Measurements from ENCODE around the gene LDLRAD3.

LDLRAD3 gene

DNA sequence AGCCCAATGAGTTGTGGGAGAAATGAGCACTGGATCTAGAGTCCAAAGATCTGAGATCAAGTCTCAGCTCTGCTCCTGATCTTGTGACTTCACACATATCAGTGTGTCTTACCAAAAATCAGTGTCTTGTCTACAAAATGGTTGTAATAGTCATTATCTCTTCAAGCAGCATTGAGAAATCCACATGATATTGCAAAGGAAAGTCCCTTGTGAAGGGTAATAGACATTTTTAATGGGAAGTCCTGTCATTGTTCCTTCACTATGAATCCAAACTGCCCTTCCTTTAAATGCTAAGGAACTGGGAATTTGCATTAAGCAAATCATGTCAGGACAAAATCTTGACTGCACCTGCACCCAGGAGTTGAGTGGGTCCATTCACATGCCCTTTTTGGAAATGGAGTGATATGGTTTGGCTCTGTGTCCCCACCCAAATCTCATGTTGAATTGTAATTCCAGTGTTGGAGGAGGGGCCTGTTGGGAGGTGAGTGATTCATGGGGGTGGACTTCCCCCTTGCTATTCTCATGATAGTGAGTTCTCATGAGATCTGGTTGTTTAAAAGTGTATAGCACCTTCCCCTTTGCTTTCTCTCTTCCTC, 294.3 kb downstream of the LDLRAD3 start:
- no peak for DNase-seq (ENCODE audit: low read depth in 2 of 2)

- no peak for DNase-seq (ENCODE audit: low read depth in 2 of 2)
Measured at GRCh38 chr11:36238881-36239280, 295.0 kb downstream of the LDLRAD3 start.

GRCh38 chr11:36239636-36240035, 295.8 kb downstream of the LDLRAD3 start:
- no peak for DNase-seq (ENCODE audit: low read depth in 2 of 2)

DNA sequence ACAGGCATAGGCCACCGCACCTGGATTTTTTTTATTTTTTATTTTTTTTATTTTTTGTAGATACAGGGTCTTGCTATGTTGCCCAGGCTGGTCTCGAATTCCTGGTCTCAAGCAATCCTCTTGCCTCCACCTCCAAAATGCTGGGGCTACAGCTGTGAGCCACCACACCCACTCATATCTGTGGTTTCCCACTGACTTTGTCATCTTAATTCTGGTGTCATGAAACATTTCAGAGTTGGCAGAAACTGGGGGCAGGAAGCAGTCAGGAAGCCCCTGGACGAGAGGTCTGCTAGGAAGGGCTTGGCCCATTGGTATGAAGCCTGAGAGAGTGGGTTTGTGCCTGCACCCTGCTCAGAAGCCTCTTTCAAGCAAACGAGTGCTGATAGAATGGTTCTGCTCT, 296.3 kb downstream of the LDLRAD3 start:
- no peak for DNase-seq (ENCODE audit: low read depth in 2 of 2)

- no peak for DNase-seq (ENCODE audit: low read depth in 2 of 2)
Measured at GRCh38 chr11:36240801-36241200, 296.9 kb downstream of the LDLRAD3 start.

- no peak for DNase-seq (ENCODE audit: low read depth in 2 of 2)
Measured at GRCh38 chr11:36241497-36241896, 297.6 kb downstream of the LDLRAD3 start.

DNA sequence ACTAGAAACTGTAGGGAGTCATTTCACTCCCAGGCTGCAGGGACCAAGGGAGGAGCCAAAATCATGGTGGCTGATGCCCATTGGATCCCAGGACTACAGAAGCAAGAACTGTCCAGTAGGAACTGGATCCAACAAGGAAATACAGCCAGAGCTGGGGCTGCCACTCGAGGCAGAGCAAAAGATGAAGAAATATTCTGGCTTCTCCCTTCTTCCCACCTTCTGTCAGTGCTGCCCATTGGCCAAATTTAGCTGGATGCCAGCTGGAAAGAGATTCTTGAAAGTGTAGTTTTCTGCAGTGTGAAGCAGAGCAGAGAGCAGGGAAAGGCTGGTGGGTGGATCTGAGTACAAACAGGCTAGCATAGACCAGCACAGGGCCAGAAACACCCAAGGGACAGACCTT, 299.8 kb downstream of the LDLRAD3 start:
- DNase-seq (ENCODE audit: low read depth in 2 of 2), result no peak

GRCh38 chr11:36247493-36247892, 303.6 kb downstream of the LDLRAD3 start:
- no peak for DNase-seq (ENCODE audit: low read depth in 2 of 2)

GRCh38 chr11:36248436-36248835, 304.6 kb downstream of the LDLRAD3 start:
- no peak for DNase-seq (ENCODE audit: low read depth in 2 of 2)

GRCh38 chr11:36249246-36249645, 305.4 kb downstream of the LDLRAD3 start:
- DNase-seq (ENCODE audit: low read depth in 2 of 2), result peak in 1 of 2 experiments; percentile 34

DNA sequence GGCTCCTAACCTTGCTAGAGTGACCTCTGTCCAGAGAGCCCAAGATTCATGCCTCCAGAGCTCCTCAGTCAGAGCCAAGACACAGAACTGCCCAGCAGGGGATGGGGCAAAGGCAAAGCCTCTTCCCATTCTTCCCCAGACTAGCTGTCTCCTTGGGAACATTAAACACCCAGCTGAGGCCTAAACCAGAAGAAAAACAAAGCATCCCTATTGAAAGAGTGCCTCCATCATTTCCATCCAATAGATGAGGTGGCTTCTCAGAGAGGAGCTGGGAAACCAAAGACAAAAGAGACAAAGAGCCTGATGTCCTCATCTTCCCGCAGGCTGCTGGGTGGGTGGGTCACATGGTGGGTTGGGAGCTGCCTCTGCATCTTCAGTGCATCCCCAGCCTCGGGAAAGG, 308.0 kb downstream of the LDLRAD3 start:
- no peak for DNase-seq (ENCODE audit: low read depth in 2 of 2)

- no peak for DNase-seq (ENCODE audit: low read depth in 2 of 2)
Measured at GRCh38 chr11:36253238-36253637, 309.4 kb downstream of the LDLRAD3 start.

DNA sequence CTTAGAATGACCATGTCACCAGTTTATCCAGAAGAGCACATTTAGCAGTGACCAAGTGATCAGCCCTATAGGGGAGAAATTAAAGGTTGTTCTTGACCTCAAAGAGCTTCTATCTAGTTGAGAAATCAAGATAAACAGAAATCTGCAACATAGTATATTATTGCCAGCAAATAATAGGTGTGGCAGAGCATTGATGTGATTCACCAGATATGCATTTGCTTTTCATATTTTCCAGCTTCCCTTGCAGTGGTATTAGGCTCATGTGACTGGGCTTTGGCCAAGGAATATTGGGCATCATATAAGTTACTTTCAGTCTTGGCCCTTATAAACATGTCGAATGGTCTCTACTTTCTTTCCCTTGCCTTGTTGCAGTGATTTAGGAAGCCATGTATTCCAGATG, 310.9 kb downstream of the LDLRAD3 start:
- DNase-seq (ENCODE audit: low read depth in 2 of 2), result no peak

GRCh38 chr11:36257351-36257750, 313.5 kb downstream of the LDLRAD3 start:
- DNase-seq (ENCODE audit: low read depth in 2 of 2), result no peak

GRCh38 chr11:36258730-36259360, 315.0 kb downstream of the LDLRAD3 start:
- DNase-seq (ENCODE audit: low read depth in 2 of 2), result peak; percentile 36 to 47

DNA sequence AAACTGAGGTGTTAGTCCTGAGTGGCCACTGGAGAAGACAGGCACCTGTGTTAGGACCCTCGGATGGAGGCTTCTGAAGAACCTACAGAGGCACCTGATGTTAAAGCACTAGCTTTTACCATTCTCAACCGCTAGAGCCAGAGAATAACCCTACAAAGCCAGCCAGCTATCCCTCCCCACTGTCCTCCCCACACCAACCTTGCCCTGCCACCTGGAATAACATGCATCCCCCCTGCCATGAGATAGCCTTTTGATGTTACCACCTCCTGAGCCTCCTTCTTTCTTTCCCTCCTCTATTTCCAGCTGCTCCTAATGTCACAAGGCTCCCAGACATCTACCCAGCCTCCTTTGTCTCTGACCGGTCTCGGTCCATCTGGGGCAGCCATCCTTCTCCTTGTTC, 317.2 kb downstream of the LDLRAD3 start:
- no peak for DNase-seq (ENCODE audit: low read depth in 2 of 2)

- no peak for DNase-seq (ENCODE audit: low read depth in 2 of 2)
Measured at GRCh38 chr11:36264011-36264972, 320.4 kb downstream of the LDLRAD3 start.

- no peak for DNase-seq (ENCODE audit: low read depth in 2 of 2)
Measured at GRCh38 chr11:36264973-36265344, 321.1 kb downstream of the LDLRAD3 start.

GRCh38 chr11:36265793-36266628, 322.1 kb downstream of the LDLRAD3 start:
- peak in 1 of 2 experiments; percentile 15 for DNase-seq (ENCODE audit: low read depth in 2 of 2)

DNA sequence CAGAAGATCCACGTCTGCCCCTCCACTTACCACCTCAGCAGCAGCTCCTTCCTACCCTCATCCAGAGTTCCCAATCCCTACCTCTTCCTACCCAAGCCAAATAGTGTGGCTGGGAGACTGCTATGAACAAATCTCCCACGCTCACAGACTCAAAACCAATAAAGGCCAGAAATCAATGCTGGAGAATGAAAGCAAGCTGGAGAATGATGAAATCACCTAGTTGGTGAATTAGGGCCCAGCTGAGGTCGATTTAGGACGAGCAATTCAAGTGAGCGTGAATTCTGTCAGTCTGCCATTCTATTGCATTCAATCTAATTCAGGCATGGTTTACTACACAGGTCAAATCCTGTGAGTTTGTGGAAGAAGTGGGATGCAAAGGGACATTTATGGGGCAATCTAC, 322.9 kb downstream of the LDLRAD3 start:
- DNase-seq (ENCODE audit: low read depth in 2 of 2), result no peak

DNA sequence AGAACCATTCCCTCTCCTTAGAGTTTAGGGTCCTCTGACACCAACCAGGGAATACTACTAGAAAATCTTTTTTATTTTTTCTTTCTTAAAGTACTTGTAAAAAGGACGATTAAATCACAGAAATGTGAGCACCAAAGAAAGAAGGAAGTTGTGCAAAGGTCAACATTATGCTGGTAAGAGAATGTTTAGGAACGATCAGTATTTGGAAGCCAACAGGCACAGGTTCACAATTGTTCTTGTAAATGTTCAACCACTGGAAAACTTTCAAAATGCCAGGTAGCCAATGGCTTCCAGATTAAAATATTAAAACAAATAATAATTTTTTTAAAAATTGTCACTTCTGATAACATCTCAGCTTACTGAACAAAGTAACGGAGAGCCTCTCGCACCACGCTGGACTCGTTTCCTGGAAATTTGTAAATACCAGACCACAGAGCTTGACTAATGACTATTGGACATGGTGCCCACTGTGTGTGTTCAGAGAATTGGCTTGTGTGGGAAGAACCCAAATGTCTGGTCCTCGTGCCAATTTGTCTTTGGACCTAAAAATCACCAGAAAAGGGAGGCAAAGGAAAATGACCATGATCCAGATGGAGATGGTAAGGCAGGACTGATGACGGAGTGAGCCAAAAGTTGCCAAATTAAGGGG, 324.6 kb downstream of the LDLRAD3 start:
- no peak for DNase-seq (ENCODE audit: low read depth in 2 of 2)

Data from fibroblast of skin of left quadriceps (primary cell).